Activated naive CD4-positive, alpha-beta T cell treated with anti-CD3 and anti-CD28 coated beads for 36 hours (primary cell): ENCODE results near the gene TUSC2. TPM values are rescaled to one million over a fixed set of nuclear protein-coding genes. Genes with fewer than 3 reads are reported as not detected.
A peak's percentile ranks its signal among the peaks of the same experiment; 100 is the strongest.
"Not testable (repeated sequence)": the region's sequence is repeated elsewhere in the genome, so short reads cannot be mapped to it uniquely, and the experiment has no call there.

Experiments
- CTCF ChIA-PET: fragments of 350-600 bp; sonication (Branson Sonifier 250); formaldehyde crosslinking; loops from one replicate; lab custom pipeline; 2021; ENCODE audit warnings: antibody characterized with exemption; lab: Charles Lee
- DNase-seq: peaks from one replicate; pipeline ENCODE4 v3.0.0-alpha.2; 2020
- H3K27ac Mint-ChIP-seq: one replicate; pipeline ENCODE4 v1.8.0; 2021; ENCODE audit warnings: mild to moderate bottlenecking, mixed read lengths
- H3K27me3 Mint-ChIP-seq: one replicate; pipeline ENCODE4 v1.8.0; 2021; ENCODE audit warnings: low read depth, mixed read lengths
- H3K36me3 Mint-ChIP-seq: one replicate; pipeline ENCODE4 v1.8.0; 2021; ENCODE audit warnings: low read depth, mixed read lengths
- H3K4me1 Mint-ChIP-seq: one replicate; pipeline ENCODE4 v1.8.0; 2021; ENCODE audit warnings: low read depth, mixed read lengths
- H3K4me3 Mint-ChIP-seq: one replicate; pipeline ENCODE4 v1.8.0; 2021; ENCODE audit warnings: mild to moderate bottlenecking, moderate library complexity, mixed read lengths
- H3K9me3 Mint-ChIP-seq: one replicate; pipeline ENCODE4 v1.8.0; 2021; ENCODE audit warnings: mixed read lengths
- intact Hi-C: fragments of 100-400 bp; cut with micrococcal nuclease; formaldehyde crosslinking; loops from one replicate; pipeline ENCODE4 v1.15.1; 2023
- total RNA-seq, 2 experiments: library from RNA; stranded (reverse); gene quantifications; one replicate each; pipeline ENCODE4 v1.2.3, GENCODE V29; 2021

TUSC2 gene
- total RNA-seq, 2 experiments from 2014 or later = 14.1 to 14.4 TPM

- no peaks in the 10 kb centered on the region for H3K9me3 Mint-ChIP-seq
- CTCF ChIA-PET = interaction anchor here (0.6 to 5.7 kb wide), 8 partner anchors 11 to 125 kb away, joined by 3 to 31 read pairs (median 3); partner anchors contain the start of genes HYAL3 and NAA80
- H3K27ac Mint-ChIP-seq = no peak overlapping the region
- peak; percentile 51 for DNase-seq
- peak overlapping the region; percentile 86 for H3K4me3 Mint-ChIP-seq
- intact Hi-C loops = loop anchor here (1.0 to 5.0 kb wide), 4 partner anchors 22 to 129 kb away; partner anchors contain the start of genes GNAT1, HYAL3, IFRD2 and NAA80
- H3K36me3 Mint-ChIP-seq = no peaks in the 10 kb centered on the region
- H3K27me3 Mint-ChIP-seq = no peaks in the 10 kb centered on the region
- peaks cover 39% of the 10 kb centered on the region for H3K4me1 Mint-ChIP-seq
Observed at GRCh38 chr3:50320853-50321335, 7.1 kb downstream of the TUSC2 start.

DNA sequence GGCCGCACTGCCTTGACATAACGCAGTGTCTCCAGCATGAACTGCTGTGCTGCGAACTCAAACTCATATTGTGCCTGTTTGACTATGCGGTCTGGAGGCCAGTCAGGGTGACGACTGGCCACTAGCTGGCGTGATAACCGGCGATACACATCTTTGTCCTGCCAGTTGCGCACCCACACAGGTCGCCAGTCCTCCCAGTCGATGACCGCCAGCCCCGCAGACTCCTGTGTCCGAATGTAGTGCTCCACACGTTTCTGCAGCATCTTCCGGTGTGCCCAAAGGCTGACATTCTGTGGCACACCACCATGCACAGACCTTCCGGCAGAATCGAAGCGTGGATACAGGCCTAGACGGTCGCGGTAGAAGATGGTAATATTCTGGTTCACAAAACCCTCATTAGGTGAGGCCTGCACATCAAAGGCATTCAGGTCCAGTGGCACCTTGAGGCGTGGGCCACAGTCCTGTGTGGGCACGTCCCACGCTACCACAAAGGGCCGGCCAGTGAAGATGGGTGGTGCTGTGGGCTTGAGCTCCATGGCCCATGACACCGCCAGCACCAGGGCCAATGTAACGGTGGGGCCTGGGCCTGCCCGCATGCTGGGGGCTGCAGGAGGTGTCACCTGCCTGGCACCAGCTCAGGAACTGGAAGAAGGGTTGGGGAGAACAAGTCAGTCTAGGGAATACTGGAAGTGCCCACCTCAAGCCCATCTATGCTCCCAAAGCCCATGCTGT lies 8.0 kb downstream of the TUSC2 start:
- Mint-ChIP-seq H3K27me3 (no peaks in the 10 kb centered on the region), H3K9me3 (no peaks in the 10 kb centered on the region), H3K4me3 (peak overlapping the region; percentile 86), H3K27ac (no peak overlapping the region), H3K36me3 (no peaks in the 10 kb centered on the region), H3K4me1 (peaks cover 37% of the 10 kb centered on the region)
- CTCF ChIA-PET = interaction anchor here (0.6 to 3.0 kb wide), 3 partner anchors 12 to 20 kb away, joined by 3 to 12 read pairs (median 3); partner anchors contain the start of genes HYAL3 and NAA80
- DNase-seq = no peak
- intact Hi-C loops = loop anchor here (5.0 kb wide), 1 partner anchor 128 kb away; the partner anchor contains the start of gene GNAT1

- no peak overlapping the region for H3K4me3 Mint-ChIP-seq
- intact Hi-C loops = no loop called here
- no peak for DNase-seq
- no peaks in the 10 kb centered on the region for H3K9me3 Mint-ChIP-seq
- no peak overlapping the region for H3K27ac Mint-ChIP-seq
- peaks cover 33% of the 10 kb centered on the region for H3K4me1 Mint-ChIP-seq
- H3K36me3 Mint-ChIP-seq = no peaks in the 10 kb centered on the region
- H3K27me3 Mint-ChIP-seq = no peaks in the 10 kb centered on the region
- CTCF ChIA-PET = interaction anchor here (3.0 kb wide), 1 partner anchor 20 kb away, joined by 12 read pairs; the partner anchor contains the start of genes HYAL3 and NAA80
Observed at GRCh38 chr3:50319181-50319893, 8.7 kb downstream of the TUSC2 start.

- intact Hi-C loops = no loop called here
- no peaks in the 10 kb centered on the region for H3K9me3 Mint-ChIP-seq
- H3K4me3 Mint-ChIP-seq = no peak overlapping the region
- DNase-seq = no peak
- H3K27me3 Mint-ChIP-seq = no peaks in the 10 kb centered on the region
- no peaks in the 10 kb centered on the region for H3K36me3 Mint-ChIP-seq
- CTCF ChIA-PET = no interaction called here
- H3K27ac Mint-ChIP-seq = no peak overlapping the region
- H3K4me1 Mint-ChIP-seq = peaks cover 33% of the 10 kb centered on the region
Observed at GRCh38 chr3:50318615-50319014, 9.4 kb downstream of the TUSC2 start.

- Mint-ChIP-seq H3K27ac (no peak overlapping the region), H3K4me1 (peaks cover 32% of the 10 kb centered on the region), H3K4me3 (no peak overlapping the region), H3K9me3 (no peaks in the 10 kb centered on the region), H3K36me3 (no peaks in the 10 kb centered on the region), H3K27me3 (no peaks in the 10 kb centered on the region)
- no peak for DNase-seq
- CTCF ChIA-PET = no interaction called here
- intact Hi-C loops = no loop called here
Observed at GRCh38 chr3:50318163-50318562, 9.9 kb downstream of the TUSC2 start.

- Mint-ChIP-seq H3K4me3 (no peak overlapping the region), H3K4me1 (peaks cover 31% of the 10 kb centered on the region)
Observed at GRCh38 chr3:50317300-50317699, 10.7 kb downstream of the TUSC2 start.

GRCh38 chr3:50316657-50317242 lies 11.3 kb downstream of the TUSC2 start:
- Mint-ChIP-seq H3K4me3 (no peak overlapping the region), H3K9me3 (no peaks in the 10 kb centered on the region), H3K4me1 (peaks cover 31% of the 10 kb centered on the region), H3K27ac (no peak overlapping the region), H3K27me3 (no peaks in the 10 kb centered on the region), H3K36me3 (no peaks in the 10 kb centered on the region)
- intact Hi-C loops = no loop called here
- no peak for DNase-seq
- CTCF ChIA-PET = no interaction called here

More at GRCh38 chr3:50317300-50317699, 10.7 kb downstream of the TUSC2 start:
- intact Hi-C loops = no loop called here
- DNase-seq = no peak
- H3K36me3 Mint-ChIP-seq = no peaks in the 10 kb centered on the region
- H3K27me3 Mint-ChIP-seq = no peaks in the 10 kb centered on the region
- CTCF ChIA-PET = interaction anchor here (0.5 kb wide), 1 partner anchor 30 kb away, joined by 3 read pairs; no protein-coding TSS in a partner anchor
- no peaks in the 10 kb centered on the region for H3K9me3 Mint-ChIP-seq
- no peak overlapping the region for H3K27ac Mint-ChIP-seq

DNA sequence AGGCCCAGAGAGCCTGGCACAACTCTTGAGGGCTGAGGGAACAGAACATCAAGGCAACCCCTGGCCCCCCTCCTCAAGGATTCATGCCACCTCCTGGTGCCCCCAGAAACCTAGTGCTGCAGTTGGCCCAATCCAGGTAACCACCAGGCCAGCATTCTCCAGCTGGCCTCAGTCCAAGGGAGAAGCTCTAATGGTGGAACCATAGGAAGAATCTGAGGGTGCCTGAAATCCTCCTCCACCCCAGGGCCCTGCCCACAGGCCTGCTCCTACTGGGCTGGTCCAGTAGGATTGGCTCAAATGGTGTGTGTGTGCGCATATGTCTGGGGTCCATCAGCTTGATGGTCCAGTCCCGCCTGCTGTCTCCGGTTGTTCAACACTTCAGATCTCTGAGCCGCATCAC lies 13.2 kb downstream of the TUSC2 start:
- DNase-seq = no peak
- H3K27ac Mint-ChIP-seq = no peak overlapping the region
- H3K4me3 Mint-ChIP-seq = no peak overlapping the region
- CTCF ChIA-PET = interaction anchor here (0.6 to 2.5 kb wide), 4 partner anchors 9 to 32 kb away, joined by 3 to 12 read pairs (median 3); no protein-coding TSS in a partner anchor
- peaks cover 2% of the 10 kb centered on the region for H3K36me3 Mint-ChIP-seq
- no peaks in the 10 kb centered on the region for H3K9me3 Mint-ChIP-seq
- H3K4me1 Mint-ChIP-seq = peaks cover 22% of the 10 kb centered on the region
- no peaks in the 10 kb centered on the region for H3K27me3 Mint-ChIP-seq
- intact Hi-C loops = no loop called here

GRCh38 chr3:50314342-50314741 lies 13.7 kb downstream of the TUSC2 start:
- intact Hi-C loops = no loop called here
- H3K27ac Mint-ChIP-seq = no peak overlapping the region
- no peaks in the 10 kb centered on the region for H3K27me3 Mint-ChIP-seq
- H3K4me3 Mint-ChIP-seq = no peak overlapping the region
- peaks cover 19% of the 10 kb centered on the region for H3K4me1 Mint-ChIP-seq
- H3K9me3 Mint-ChIP-seq = no peaks in the 10 kb centered on the region
- CTCF ChIA-PET = interaction anchor here (0.9 to 2.5 kb wide), 2 partner anchors 10 to 33 kb away, joined by 3 to 12 read pairs; no protein-coding TSS in a partner anchor
- peaks cover 5% of the 10 kb centered on the region for H3K36me3 Mint-ChIP-seq
- DNase-seq = no peak

- DNase-seq, H3K9me3 Mint-ChIP-seq, H3K27me3 Mint-ChIP-seq, H3K36me3 Mint-ChIP-seq, H3K4me1 Mint-ChIP-seq, H3K4me3 Mint-ChIP-seq, intact Hi-C loops, CTCF ChIA-PET, H3K27ac Mint-ChIP-seq: not testable (repeated sequence)
Observed at GRCh38 chr3:50312041-50312440, 16.0 kb downstream of the TUSC2 start.

GRCh38 chr3:50304601-50305000 lies 23.4 kb downstream of the TUSC2 start:
- Mint-ChIP-seq H3K4me1 (peaks cover 18% of the 10 kb centered on the region), H3K36me3 (peaks cover 1% of the 10 kb centered on the region), H3K27ac (no peak overlapping the region), H3K9me3 (peaks cover 5% of the 10 kb centered on the region), H3K4me3 (no peak overlapping the region), H3K27me3 (no peaks in the 10 kb centered on the region)
- CTCF ChIA-PET = interaction anchor here (0.6 kb wide), 2 partner anchors 27 to 78 kb away, joined by 3 to 4 read pairs; no protein-coding TSS in a partner anchor
- intact Hi-C loops = no loop called here
- DNase-seq = no peak
